ENCODE measurements around the gene NEK3.
"Not testable (repeated sequence)": the region's sequence is repeated elsewhere in the genome, so short reads cannot be mapped to it uniquely, and the experiment has no call there.

NEK3 gene, protein sequence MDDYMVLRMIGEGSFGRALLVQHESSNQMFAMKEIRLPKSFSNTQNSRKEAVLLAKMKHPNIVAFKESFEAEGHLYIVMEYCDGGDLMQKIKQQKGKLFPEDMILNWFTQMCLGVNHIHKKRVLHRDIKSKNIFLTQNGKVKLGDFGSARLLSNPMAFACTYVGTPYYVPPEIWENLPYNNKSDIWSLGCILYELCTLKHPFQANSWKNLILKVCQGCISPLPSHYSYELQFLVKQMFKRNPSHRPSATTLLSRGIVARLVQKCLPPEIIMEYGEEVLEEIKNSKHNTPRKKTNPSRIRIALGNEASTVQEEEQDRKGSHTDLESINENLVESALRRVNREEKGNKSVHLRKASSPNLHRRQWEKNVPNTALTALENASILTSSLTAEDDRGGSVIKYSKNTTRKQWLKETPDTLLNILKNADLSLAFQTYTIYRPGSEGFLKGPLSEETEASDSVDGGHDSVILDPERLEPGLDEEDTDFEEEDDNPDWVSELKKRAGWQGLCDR

DNA sequence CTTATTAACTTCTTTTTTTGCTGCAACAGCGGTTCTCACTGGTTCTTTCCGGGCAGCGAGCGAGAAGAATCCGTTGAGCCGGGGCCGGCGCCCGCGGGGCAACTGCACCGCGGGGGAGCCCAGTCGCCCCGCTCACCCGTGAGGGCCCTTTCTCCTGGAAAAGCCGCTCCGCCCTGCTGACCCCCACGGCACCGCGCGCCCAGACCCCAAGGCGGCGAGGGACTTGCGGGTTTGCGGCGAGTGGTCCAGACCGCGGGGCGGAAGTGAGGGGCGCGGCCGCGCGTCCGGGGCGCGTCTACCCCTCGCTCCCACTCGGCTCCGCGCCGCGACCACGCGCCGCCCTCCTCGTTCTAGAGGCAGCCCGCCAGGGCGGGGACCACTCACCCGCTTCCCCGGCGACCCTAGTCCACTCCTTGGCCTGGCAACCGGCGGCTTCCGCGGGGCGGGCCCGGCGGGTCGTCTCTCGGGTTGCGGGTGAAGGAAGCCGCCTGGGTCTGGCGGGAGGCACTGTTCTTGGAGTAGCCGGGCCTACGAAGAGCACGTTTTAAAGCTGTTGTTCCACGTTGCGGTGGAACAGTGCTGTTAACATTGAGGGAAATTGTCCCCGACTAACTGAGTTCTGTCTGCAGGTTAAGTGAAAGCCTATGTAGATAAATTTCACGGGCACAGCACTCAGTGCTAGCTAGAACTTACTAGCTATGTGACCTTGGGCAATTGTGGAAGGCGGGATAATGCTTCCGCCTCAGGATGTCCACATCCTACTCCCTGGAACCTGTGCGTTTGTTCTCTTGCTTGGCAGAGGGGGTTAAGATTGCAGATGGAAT lies at the start of gene NEK3:
TSS of gene NEK3 (minus strand) at position 439 of the 824 bp plus-strand sequence. CDS start 3,406 bp downstream, outside the sequence.
- DNase-seq (ENCODE audit: insufficient read length, low spot score): peak; percentile 44
- 0 out of 2 replicates have a peak, but pooled peaks have one; percentile 11 for TF ChIP-seq POLR2A (IDR thresholded peaks at IDR 0.05; ENCODE audit: low read depth, low read length)
- FAIRE-seq: no peak

DNA sequence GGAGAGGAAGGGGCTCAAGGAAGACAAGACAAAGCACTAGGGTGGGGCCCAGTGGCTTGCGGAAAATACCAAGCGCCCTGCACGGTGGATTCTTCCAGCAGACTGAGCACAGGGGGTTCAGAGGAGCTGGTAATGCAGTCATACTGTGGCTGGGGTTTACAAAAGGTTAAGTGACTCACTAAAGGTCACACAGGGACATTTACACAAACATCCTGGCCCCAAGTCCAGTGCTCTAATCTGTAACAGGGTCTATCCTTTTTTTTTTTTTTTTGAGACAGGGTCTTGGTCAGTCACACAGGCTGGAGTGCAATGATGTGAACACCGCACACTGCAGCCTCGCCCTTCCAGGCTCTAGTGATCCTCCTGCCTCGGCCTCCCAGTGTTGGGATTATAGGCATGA lies 49.0 kb upstream of the NEK3 start:
- FAIRE-seq; DNase-seq (ENCODE audit: insufficient read length, low spot score): not testable (repeated sequence)

DNA sequence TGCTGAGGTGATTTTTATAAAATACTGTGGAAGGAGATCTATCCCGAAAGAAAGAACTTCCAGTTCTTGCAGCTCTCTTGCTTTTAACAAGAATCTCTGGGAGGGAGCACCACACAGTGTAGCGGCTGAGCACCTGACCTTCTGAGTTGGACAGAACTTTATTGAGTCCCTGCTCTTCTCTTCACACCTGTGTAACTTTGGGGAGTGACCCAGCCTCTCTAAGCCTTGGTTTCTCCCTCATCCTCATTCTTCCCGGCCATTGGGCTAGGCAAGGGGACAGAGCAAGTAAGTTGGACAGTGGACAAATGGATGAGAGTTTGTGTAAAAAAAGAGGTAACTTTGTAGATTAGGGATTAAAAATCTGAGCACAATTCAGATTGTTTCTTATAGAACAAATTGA lies 48.5 kb upstream of the NEK3 start:
- not testable (repeated sequence) for DNase-seq (ENCODE audit: insufficient read length, low spot score); FAIRE-seq

DNA sequence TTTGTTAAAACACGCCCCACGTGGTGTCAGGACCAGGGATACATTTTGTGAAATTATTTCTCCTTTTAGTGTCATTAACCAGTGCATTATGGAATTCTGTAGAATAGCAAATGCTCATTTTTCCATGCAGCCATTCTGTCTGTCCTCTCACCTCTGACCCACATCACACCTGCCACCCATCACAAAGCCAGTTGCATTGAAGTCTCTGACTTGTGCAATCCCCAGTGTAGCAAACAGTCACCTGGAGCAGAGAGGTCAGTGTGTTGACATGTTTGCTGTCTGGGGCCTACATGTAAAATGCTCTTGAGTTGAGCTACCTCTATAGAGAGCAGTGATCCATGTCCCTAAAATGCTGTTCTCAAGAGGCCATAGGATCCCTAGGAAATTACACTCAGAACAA lies 47.9 kb upstream of the NEK3 start:
- not testable (repeated sequence) for FAIRE-seq; DNase-seq (ENCODE audit: insufficient read length, low spot score)

DNA sequence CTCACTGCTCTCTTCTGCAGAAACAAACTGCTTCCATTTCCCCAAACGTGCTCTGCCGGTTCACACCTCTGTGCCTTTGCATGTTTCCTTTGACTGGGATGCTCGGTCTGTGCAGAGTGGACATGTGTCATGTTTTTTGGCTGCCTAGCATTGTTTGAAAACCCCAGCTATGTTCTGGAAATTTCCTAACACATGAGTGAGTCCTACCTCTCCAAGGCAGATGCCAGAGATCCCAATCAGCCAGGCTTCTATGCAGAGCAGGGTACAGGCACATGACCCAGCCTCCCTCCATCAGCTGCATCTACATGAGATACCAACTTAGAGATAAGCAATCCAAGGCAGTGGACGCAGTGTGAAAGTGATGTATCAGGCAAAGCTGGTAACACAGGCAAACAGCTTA lies 45.1 kb upstream of the NEK3 start:
- not testable (repeated sequence) for FAIRE-seq; DNase-seq (ENCODE audit: insufficient read length, low spot score)

DNA sequence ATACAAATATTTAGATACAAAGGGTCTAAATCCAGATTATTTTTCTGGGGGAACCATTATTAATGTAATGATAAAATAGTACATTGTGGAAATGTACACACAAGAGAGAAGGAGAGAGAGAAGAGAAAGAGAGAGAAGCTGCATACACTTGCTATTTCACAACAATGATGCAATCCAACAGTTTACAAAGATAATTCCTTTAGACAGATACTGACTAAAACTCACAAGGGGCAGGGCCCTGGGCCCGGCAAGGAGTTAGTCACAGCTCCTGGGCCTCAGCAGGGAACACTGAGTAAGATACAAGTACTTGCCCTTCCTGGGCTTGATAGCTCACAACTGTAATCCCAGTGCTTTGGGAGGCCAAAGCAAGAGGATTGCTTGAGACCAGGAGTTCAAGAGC lies 44.5 kb upstream of the NEK3 start:
- DNase-seq (ENCODE audit: insufficient read length, low spot score): peak; percentile 45
- FAIRE-seq: not testable (repeated sequence)

DNA sequence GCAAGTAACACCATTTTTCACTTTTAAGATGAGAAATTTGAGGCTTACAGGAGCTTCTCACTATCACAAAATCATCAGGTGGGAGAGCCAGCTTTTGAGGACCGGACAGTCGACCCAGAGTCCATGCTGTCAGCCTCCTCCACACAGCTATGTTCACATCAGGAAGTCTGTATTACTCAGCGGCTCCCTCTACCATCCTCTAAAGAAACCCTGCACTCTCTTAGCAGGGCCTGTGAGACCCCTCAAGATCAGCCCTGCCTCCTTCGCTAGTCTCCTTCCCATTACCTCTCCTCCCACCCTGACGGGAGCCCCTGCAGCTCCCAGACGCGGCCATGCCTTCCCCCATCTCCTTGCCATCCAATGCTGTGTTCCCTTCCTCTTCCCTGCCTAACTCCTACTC lies 43.1 kb upstream of the NEK3 start:
- FAIRE-seq; DNase-seq (ENCODE audit: insufficient read length, low spot score): not testable (repeated sequence)

DNA sequence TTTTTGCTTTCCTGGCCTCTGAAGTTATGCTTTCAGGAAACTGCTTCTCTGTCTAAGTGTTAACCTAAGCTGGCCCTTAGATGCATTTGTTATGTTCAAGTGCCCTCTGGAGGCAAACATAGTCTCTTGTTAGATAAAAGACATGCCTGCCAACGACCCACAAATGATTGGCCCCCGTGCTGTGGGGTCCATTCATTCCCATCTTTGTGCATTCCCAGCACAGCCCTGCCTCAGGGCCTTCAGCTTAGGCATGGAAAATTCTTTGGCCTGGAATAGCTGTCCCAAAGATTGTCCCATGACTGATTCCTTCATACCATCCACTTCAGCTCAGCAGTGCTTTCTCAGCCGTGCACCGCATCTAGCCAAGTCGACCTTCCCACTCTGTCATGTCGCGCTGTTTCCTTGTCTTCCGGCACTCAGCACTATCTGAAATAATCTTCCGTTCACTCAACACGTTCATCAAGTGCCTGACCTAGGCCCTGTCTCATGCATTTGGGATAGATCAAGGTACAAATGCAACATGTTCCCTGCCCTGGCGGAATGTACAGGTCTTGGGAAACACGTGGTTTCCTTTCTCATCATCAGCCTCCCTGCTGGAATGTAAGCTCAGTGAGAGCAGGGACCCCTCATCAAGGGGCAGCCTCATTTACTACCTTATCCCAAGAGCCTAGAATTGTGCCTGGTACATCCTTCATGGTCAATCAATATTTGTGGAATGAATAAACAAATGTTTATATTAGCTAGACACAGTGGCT lies 42.2 kb upstream of the NEK3 start:
- FAIRE-seq; DNase-seq (ENCODE audit: insufficient read length, low spot score): not testable (repeated sequence)

DNA sequence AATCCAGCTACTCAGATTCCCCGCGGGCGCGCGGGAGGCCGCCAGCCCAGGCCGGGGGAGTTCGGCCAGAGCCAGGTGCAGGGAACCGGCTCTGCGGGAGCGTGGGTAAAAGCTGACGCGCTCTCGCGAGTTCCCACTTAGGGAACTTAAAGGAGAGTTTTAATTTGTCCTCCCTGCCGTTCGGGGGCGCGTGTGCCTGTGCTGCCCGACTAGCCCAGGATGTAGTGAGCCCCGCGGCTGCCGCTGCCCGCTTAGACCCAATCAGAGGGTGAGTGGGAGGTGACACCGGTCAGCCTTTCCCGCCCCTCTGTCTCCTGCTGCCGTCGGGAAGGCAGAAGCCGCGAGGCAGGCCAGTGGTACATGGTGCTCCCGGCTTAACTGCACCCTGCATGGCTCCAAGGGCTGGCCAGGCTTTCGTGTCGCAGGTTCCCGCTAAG lies 36.0 kb upstream of the NEK3 start:
- no peak for TF ChIP-seq POLR2A (IDR thresholded peaks at IDR 0.05; ENCODE audit: low read depth, low read length)
- no peak for DNase-seq (ENCODE audit: insufficient read length, low spot score)
- no peak for FAIRE-seq

DNA sequence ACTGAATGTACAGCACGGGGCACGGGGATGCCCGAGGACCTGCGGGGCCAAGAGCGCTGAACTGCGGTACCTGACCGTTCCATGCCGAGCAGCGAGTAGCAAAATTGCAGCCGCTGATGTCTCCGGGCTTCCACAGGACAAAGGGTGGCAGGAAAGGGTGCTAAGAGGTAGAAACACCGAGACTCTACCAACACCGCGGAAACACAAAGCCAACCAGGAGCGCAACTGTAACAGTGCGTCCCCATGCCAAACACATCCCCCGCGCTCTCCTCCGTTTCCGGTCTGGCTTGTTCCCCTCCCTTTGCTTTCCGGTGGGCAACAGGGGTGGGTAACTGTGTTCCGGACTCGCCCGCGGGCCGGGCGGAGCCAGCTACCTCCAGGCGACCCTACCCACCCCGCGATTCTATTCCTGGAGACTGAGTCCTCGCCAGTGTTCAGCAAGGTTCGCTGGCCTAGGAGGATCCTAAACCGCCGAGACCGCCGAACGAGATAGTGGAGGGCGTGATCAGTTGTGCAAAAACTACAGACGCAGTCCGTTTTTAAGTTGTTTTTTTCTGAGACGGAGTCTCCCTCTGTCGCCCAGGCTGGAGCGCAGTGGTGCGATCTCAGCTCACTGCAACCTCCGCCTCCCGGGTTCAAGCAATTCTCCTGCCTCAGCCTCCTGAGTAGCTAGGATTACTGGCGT lies 34.9 kb upstream of the NEK3 start:
- FAIRE-seq (no peak), DNase-seq (ENCODE audit: insufficient read length, low spot score) (peak; percentile 45)
- peak; percentile 87 for TF ChIP-seq POLR2A (IDR thresholded peaks at IDR 0.05; ENCODE audit: low read depth, low read length)

DNA sequence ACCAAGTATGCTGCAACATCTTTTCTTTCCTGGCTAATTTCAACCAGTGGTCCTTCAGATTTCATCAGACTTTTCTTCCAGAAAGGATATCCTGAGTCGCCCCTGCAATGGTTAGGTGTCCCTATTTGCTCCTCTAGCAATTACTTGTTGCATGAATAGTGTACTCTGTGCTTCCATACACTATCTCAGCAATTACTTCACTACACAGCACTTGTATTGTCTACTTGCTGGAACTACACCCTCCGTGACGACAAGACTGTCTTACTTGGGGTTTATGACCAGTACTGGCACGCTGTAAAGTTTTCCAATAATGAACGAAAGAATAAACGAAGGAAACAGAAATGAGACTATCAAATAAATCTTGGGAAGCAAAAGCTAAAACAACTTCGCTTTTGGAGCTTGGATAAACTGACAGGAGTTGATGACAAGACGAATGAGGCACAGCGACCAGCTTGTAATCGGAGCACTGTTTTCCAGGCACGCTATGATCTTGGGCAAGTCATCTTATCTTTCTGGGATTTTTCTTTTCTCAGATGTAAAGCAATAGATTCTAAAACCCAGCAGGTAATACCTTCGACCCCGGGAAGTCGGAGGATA lies 34.3 kb upstream of the NEK3 start:
- not testable (repeated sequence) for DNase-seq (ENCODE audit: insufficient read length, low spot score); FAIRE-seq

DNA sequence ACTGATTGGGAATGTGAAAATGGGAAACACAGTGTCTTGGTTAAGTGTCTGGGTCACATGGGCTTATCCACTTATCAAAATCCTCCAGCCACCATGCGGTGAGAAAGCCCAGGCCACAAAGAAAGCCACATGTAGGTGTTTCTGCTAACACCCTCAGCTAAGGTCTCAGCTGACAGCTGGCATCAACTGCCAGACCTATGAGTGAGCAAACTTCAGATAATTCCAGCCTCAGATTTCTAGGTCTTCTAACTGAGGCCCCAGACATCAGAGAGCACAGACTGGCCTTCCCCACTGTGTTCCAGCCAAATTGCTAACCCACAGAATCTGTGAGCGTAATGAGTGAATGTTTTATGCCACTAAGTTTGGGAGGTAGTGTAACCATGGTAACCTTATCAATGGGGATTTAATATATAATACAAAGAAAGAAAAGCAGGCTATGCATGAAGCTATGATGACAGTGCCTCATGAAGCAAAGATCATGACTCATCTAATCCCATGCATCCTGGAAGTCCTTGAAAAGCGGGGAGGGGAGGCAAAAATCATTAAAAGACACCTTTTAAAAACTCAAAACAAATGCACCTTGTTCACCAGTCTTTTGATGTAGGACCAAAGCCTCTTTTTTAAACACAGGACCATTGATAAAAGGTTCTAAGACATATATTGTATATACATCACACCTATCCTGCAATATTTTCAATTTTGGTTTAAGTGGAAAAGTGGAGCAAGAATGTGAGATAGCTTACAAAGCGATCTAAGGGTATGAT lies 28.2 kb upstream of the NEK3 start:
- not testable (repeated sequence) for DNase-seq (ENCODE audit: insufficient read length, low spot score)
- FAIRE-seq: peak; percentile 33

DNA sequence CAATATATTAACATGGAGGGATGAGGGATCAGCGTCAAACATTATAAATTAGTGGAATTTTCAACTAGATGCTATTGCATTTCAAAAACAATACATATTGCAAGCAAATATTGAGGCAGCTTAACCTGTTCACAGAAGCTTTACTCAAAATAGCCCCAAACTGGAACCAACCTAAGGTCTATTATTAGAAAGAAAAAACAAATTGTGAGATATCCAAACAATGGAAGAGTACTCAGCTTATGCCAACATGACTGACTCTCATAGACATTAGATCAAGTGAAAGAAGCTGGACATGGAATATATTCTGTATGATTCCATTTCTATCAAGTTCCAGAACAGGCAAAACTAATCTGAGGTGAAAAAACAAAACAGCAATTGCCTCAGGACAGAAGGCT lies 27.6 kb upstream of the NEK3 start:
- TF ChIP-seq POLR2A (IDR thresholded peaks at IDR 0.05; ENCODE audit: low read depth, low read length): no peak
- no peak for DNase-seq (ENCODE audit: insufficient read length, low spot score)
- no peak for FAIRE-seq

DNA sequence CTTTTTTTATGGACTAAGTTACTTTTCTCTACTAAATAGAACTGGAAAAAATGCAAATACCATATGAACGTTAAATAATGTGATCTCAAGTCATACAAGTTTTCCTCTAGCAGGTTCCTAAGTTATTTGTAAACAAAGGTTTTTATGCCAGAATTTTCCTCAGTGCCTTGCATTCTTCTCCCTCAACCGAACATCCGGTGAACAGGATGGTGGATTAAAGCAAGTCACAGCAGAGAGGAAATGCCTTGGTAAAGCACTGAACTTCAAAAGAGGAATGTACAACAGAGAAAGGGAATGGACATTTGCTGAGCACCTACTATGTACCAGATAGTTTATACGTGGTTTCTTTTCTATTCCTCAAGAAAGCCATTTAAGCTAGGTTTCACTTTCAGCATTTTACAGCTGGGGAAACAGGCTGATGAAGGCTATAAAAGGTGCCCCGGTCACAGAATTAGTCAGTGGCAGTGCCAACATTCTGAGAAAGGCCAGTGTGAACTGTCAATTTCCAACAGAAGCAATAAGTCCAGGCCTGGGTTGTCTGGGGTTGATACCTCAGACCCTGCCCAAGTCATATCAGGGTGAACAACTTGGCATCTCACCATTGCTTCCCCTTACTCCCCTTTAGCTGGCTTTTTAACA lies 22.0 kb upstream of the NEK3 start:
- peak; percentile 79 for FAIRE-seq
- not testable (repeated sequence) for DNase-seq (ENCODE audit: insufficient read length, low spot score)
